ENCODE data around the gene OR5D13.

OR5D13 gene, protein sequence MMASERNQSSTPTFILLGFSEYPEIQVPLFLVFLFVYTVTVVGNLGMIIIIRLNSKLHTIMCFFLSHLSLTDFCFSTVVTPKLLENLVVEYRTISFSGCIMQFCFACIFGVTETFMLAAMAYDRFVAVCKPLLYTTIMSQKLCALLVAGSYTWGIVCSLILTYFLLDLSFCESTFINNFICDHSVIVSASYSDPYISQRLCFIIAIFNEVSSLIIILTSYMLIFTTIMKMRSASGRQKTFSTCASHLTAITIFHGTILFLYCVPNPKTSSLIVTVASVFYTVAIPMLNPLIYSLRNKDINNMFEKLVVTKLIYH

GRCh38 chr11:55773138-55773537 is at the start of gene OR5D13:
Gene OR5D13, plus strand, starts transcription at chr11:55773438. Its CDS starts 0 bp downstream, at chr11:55773438.
- no peak for DNase-seq (ENCODE audit: low read depth)

DNA sequence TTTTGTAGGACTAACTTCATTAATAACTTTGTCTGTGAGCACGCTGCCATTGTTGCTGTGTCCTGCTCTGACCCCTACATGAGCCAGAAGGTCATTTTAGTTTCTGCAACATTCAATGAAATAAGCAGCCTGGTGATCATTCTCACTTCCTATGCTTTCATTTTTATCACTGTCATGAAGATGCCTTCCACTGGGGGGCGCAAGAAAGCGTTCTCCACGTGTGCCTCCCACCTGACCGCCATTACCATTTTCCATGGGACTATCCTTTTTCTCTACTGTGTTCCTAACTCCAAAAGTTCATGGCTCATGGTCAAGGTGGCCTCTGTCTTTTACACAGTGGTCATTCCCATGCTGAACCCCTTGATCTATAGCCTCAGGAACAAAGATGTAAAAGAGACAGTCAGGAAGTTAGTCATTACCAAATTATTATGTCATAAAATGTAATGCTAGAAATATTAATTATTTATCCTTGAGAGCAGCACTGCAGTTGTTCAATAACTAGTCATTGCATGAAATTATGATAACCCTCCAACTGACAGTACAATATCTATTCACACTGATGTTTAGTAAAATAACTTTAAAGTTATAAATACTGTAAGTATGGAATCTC is 46.4 kb upstream of the OR5D13 start:
- DNase-seq (ENCODE audit: low read depth): no peak

DNA sequence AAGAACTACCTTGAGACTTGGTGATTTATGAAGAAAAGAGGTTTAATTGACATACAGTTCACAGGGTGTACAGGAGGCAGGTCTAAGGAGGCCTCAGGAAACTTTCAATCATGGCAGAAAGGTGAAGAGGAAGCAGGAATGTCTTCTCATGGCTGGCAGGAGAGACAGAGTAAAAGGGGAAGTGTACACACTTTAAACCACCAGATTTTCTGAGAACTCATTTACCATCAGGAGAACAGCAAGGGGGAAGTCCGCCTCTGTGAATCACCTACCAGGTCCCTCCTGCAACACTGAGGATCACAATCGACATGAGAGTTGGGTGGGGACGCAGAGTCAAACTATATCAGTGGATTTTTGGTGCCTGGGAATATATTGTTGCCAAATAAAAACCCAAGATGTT is 40.3 kb upstream of the OR5D13 start:
- no peak for DNase-seq (ENCODE audit: low read depth)

DNA sequence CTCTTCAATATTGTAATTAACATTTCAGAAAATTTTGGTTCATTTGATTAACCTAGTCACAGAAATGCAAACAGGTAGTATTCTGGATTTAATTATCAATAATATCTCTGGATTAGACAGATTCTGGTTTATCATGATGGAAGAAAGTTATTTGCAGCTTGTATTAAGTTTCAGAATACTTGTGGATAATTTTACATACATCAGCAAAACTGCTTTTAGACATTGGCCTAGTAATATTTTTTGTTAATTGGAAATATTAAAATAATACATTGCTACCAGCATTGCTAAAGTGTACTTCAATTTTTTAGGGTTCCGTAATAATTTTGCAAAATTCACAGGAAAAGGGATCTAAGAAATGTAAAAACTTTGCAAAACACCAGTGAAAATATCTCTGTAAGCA is 18.4 kb downstream of the OR5D13 start:
- DNase-seq (ENCODE audit: low read depth): no peak

GRCh38 chr11:55793321-55793720 is 20.1 kb downstream of the OR5D13 start:
- DNase-seq (ENCODE audit: low read depth): no peak

- DNase-seq (ENCODE audit: low read depth): no peak
These were observed 22.0 kb downstream of the OR5D13 start, which contains the start of gene OR5D14 for GRCh38 chr11:55795256-55795655. Gene OR5D14, plus strand, starts transcription at chr11:55795556. Its CDS starts 0 bp downstream, at chr11:55795556.

DNA sequence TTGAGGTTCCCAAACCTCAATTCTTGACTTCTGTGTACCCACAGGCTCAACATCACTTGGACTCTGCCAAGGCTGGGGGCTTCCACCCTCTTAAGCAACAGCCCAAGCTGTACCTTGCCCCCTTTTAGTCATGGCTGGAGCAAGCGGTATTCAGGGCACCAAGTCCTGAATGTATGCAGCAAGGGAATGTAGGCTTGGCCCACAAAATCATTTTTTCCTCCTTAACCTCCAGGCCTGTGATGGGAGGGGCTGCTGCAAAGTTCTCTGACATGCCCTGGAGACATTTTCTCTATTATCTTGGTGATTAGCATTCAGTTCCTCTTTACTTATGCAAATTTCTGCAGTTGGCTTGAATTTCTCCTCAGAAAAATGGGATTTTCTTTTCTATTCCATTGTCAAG is 33.0 kb downstream of the OR5D13 start:
- DNase-seq (ENCODE audit: low read depth): no peak

DNA sequence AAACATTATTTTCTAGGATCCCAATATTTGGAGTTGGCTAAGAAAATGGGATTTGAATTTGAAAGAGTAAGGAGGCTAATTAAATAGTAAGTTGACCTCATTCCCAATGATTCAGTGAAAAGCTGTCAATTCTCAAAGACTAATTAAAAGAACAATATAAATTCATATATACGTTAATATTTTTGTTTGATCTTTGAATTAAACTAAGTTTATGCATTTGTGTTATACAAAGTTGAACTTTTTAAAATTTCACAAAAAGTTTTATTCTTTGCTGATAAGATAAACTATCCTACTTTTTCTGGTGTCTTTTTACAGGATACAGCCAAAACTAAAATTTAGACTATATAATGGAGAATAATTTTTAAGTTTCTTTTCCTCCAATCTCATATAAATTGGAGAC is 37.8 kb downstream of the OR5D13 start, which contains the start of gene OR5L1:
TSS of gene OR5L1 (plus strand) at position 301 of the 400 bp plus-strand sequence. CDS start 100 bp downstream, outside the sequence.
- DNase-seq (ENCODE audit: low read depth): no peak

- DNase-seq (ENCODE audit: low read depth): no peak
These were observed 46.1 kb downstream of the OR5D13 start, which contains the start of gene OR5D18 for GRCh38 chr11:55819330-55819729. Gene OR5D18, plus strand, starts transcription at chr11:55819630. Its CDS starts 0 bp downstream, at chr11:55819630.

Measured in activated gamma-delta T cell treated with anti-CD3 and anti-CD28 coated beads, Interleukin-2, amount 50 U/mL, for 16 hours (primary cell).